Colon (tissue), 2 donors: ENCODE data around the gene CDH5.
"Not testable (repeated sequence)": the region's sequence is repeated elsewhere in the genome, so short reads cannot be mapped to it uniquely, and the experiment has no call there.

ENCODE experiments used
- FAIRE-seq: peaks from 2 replicates; lab custom pipeline; 2012; peaks lifted over from hg19 to GRCh38; lab: Jason Lieb, UNC
- donor health status: control.
- donor health status: control.

CDH5 gene

DNA sequence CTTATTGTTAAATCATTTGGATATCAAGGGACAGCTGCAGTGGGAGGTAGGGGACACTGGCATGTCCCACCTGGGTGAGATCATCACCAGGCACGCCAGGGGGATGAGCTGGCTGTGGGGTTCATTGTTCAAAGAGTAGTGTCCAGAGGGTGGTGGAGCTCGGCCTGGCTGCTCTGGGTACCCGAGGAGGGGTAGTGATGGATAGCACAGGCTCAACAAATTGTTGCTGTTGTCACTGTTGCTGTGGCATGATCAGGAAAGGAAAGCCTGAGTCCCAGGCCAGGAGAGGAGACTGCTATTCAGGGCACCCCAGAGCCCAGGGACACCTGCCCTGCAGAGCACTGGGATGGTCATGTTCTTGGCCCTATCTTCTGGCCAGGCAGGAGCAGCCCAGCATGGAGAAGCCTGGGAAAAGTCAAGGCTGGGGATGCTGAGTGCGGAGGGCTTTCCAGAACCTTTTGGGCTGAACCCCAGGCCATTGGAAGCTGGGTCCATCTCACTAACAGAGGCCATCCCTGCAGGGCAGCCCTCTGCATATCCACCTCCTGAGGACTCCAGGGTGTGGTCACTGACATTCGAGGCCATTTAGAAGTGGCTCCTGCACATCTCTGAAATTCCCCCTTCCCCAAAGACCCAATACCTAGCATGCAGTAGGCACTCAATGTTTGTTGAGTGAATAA is 72.7 kb downstream of the CDH5 start:
- FAIRE-seq, result no peak

DNA sequence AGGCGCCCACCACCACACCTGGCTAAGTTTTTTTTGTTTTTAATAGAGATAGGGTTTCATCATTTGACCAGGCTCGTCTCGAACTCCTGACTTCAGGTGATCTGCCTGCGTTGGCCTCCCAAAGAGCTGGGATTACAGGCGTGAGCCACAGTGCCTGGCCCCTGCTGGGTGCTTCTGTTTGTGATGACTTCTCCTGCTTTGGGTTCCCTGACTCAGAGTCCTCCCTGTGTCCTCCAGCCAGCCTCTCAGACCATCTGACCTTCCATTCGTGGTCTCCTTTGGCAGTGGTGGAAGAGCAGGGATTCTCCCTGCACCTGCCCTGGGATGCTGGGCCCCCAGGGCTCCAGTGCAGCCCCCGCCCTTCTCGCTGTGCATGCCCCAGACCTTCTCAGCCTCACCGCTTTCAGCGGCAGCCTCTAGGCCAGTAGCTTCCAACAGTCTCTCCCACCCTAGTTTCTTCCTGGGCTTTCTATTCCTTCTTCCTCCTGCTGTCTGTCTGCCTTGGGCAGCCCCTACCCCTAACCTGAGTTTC is 73.8 kb downstream of the CDH5 start:
- no peak for FAIRE-seq

DNA sequence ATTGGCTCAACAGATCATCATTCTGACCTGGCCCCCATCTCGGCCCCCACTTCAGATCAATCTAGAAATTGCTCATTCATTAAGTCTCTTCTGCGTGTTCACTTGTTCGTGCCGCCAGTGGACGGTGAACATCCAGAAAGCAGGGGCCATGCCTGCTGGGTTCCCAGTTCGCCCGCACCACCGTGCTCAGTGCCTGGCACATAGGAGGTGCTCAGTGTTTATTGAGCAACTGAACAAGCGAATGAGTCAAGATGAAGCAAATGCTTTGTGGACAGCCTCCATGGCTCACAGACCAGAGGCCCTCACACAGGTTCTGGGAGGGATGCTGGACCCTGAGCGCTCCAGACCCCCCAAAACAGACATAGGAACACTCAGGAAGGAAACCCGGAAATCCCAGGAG is 74.5 kb downstream of the CDH5 start:
- no peak for FAIRE-seq

DNA sequence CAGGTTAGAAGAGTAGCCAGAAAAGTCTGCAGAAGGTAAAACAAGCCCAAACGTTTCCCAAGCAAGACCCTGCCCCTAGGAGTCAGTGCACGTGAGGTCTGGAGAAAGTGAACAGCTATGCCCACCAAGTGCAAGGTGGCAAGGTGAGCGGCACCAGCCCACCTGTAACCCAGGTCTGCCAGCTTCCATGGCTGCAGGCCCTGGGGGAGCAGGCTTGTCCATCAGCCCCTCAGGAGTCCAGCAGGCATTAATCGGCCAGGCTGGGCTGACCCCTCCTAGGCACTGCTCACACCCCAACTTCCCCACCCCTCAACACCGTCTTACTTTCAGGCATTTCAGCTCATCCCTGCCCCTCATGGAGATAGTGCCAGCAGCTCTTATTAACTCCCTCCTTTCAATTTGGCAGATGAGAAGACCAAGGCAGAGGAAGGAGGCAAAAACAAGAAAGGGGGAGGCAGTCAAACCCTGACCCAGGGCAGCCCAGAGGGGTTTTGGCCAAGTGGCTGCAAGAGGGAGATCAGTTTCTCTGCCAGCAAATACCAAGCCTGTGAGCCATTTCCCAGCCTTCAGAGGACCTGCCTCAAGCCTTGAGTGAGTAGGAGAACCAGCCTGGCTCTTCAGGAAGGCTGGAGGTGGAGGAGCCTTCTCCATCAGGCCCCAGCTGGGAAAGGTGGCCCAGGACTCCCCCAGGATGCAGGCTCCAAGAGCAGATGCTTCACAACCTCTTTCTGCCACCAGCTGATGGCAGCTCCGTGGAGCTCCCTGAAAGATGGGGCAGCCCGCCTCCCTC is 75.3 kb downstream of the CDH5 start:
- FAIRE-seq, result no peak

DNA sequence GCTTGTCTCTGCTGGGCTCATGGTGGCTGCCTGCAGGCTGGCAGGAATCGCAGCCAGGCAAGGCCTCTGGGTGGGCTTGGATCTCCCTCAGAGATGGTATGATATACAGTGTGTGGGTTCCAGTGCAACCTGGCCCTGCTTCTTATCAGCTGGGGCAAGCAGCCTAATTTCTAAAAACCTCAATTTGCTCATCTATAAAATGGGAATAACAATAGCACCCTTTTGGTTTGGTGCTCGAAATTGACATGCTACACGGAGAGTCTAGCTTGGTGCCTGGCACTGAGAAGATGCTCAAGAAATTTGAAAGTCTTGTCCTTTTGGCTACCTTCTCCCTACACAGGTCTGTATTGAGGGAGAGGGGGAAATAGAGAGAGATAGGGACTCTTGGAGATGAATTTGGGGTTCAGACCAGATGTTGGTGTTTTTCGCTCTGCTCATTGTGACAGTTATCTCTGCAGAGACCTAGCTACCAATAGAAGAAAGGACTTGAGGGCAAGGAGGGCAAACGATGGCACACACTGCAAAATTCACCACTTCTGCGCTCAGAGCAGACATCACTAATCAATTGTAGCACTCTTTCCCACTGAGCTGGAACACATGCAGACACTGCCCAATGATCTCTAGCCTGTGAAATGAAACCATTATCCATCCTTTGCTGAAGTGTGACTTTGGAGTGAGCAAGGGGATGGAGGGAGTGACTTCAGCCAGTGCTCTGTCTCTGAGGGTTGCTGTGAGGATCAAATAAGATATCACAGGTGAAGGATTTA is 76.2 kb downstream of the CDH5 start:
- FAIRE-seq, result no peak

DNA sequence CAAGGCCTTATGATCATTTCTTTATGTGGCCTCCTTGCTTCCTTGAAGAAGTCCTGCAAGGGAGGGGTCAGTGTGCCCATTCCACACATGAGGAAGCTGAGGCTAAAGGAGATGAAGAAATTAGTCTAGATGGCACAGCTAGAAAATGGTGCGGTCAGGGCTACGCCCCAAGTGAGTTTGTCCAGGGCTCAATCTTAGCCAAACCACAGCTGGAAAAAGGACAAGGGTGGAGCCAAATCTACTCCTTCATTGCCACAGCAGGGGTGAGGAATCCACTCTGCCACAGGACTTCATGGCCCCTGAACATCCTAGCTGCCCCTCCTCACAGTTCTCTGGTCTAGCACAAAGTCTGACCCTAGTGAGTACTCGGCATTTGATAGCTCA is 76.8 kb downstream of the CDH5 start:
- FAIRE-seq, result no peak

DNA sequence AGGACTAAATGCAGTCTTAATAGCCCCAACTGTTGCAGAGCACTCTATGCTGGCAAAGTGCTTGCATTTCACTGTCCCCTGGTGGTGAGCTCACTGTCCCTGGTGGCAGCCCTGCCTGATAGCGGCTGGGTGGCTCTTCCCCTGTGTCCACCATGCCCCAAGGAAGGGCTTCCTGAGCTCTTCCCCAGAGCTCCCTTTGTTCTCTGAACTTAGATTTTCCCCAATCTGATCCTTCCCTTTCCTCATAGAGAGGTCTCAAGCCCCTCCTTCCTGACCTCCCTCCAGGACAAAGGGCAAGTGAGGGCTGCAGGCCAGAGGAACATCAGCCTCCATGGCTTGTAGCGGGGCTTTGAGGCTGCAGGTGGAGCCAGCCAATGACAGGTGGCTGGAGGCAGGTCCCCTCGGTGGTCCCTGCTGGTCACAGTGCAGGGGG is 77.6 kb downstream of the CDH5 start:
- FAIRE-seq, result no peak

DNA sequence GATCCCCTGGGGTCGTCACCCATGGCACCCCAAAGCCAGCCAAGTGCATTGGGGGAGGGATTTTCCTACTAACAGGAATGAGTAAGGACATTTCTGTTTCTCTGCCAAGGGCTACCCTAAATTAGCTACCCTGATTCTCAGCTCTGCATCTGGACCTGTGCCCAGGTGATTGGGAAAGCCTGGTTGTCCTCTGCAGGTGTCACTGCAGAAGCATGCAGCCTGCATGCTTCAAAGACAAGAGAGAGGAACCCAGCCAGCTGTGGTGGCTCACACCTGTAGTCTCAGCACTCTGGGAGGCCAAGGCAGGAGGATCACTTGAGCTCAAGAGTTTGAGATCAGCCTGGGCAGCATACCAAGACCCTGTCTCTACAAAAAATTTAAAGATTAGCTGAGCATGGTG is 80.2 kb downstream of the CDH5 start:
- FAIRE-seq, result no peak

DNA sequence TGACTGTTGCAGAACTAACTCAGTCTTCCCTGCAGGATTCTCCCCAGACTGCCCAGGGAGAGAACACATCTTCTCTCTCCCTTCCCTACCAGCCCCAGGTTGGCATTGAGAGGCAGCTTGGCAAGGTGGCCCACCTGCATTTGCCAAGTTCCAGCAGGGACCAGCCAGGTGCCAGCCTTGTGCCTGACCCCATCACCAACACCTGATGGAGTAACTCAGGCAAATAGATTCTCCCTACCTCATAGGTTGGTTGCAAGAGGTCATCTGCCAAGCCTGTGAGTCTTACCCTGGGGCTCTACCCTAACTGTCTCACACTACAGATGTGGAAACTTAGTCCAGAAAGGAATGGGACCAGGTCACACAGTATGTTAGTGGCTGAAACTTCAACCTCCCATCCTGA is 81.0 kb downstream of the CDH5 start:
- FAIRE-seq, result no peak

DNA sequence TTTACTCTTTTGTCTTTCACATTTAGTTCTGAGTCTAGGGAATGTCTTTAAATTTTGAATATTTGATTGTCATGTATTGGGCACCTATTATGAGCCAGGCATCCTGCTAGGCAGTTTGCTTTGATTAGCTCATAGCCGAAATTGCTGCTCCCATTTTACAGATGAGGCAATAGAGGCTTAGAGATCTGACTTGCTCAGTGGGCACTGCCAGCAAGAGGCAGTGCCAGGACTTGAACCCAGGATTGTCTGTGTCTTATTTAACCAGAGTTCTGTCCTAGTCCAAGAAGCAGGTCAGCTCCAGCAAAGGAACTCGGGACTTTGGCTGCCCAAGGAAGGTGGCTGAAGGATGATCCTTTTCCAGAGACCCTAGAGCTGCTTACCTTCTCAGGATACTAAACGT is 85.1 kb downstream of the CDH5 start:
- FAIRE-seq, result no peak

DNA sequence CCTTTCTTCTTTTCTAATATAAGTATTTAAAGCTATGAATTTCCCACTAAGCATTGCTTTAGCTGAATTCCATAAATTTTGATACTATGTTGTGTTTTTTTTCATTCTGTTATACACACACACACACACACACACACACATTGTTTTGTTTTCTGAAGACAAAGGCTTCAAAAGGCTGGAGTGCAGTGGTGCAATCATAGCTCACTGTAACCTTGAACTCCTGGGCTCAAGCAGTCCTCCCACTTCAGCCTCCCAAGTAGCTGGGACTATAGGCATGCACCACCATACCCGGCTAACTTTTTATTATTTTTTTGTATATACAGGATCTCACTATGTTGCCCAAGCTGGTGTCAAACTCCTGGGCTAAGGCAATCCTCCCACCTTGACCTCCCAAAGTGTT is 86.7 kb downstream of the CDH5 start:
- FAIRE-seq, result not testable (repeated sequence)
